A549 (cell line): ENCODE data around the gene LRPPRC. TPM values are rescaled to one million over a fixed set of nuclear protein-coding genes. Genes with fewer than 3 reads are reported as not detected.

Experiments used
- ATAC-seq, 2 experiments: fragments of 200-7000 bp in 1 of 2; fragments of >200 bp in 1 of 2; cut with Nextera tagmentation in 1 of 2; cut with Tn5 transposase in 1 of 2; 3 replicates each; pipeline versions ENCODE4 v1.8.0 to v1.9.1; 2018 to 2020; ENCODE audit warnings: mild to moderate bottlenecking in 1 of 2, moderate library complexity in 1 of 2
- CTCF ChIA-PET: fragments of 300-600 bp; sonication (Branson Sonifier 250); formaldehyde crosslinking; extraction: SDS; loops from one replicate; lab custom pipeline; 2021; ENCODE audit warnings: antibody characterized with exemption, inconsistent platforms; lab: Yijun Ruan, JAX
- POLR2A ChIA-PET: fragments of 350-600 bp; formaldehyde crosslinking; extraction: SDS; loops from one replicate; lab custom pipeline; 2021; ENCODE audit warnings: antibody characterized with exemption, inconsistent platforms; lab: Yijun Ruan, JAX
- DNase-seq, 2 experiments: peaks; one replicate each; pipeline versions ENCODE4 v3.0.0 to v3.0.0-alpha.2; 2011 to 2016; ENCODE audit warnings: low read depth in 1 of 2, low spot score in 1 of 2
- FAIRE-seq: peaks from 2 replicates; lab custom pipeline; 2011; peaks lifted over from hg19 to GRCh38; lab: Jason Lieb, UNC
- H3K27ac ChIP-seq, 2 experiments: fragments of >200 bp; sonication (Bioruptor Twin); formaldehyde crosslinking; 3 replicates each; pipeline ENCODE4 v1.5.1; 2016 to 2017
- H3K4me1 ChIP-seq: fragments of >200 bp; sonication (Bioruptor Twin); formaldehyde crosslinking; 3 replicates; pipeline ENCODE4 v1.6.1; 2016
- H3K4me2 ChIP-seq: fragments of >200 bp; sonication (Bioruptor Twin); formaldehyde crosslinking; 3 replicates; pipeline ENCODE4 v1.6.1; 2016
- H3K4me3 ChIP-seq: fragments of >200 bp; sonication (Bioruptor Twin); formaldehyde crosslinking; 3 replicates; pipeline ENCODE4 v1.5.1; 2016
- H3K9me3 ChIP-seq: fragments of >200 bp; sonication (Bioruptor Twin); formaldehyde crosslinking; 3 replicates; pipeline ENCODE4 v1.6.1; 2016
- BHLHE40 ChIP-seq: IDR thresholded peaks from 2 replicates; pipeline ENCODE4 v1.6.1; 2012; ENCODE audit warnings: low read depth, low read length, inconsistent platforms
- CBX8 ChIP-seq: fragments of 200-600 bp; sonication (generic); IDR thresholded peaks from 2 replicates; pipeline ENCODE4 v1.6.1; 2016
- CEBPB ChIP-seq, 2 experiments: fragments of >200 bp in 1 of 2; sonication (Bioruptor Twin) in 1 of 2; formaldehyde crosslinking in 1 of 2; IDR thresholded peaks; 2 replicates each; pipeline ENCODE4 v1.6.1; 2012 to 2016
- CTCF ChIP-seq: fragments of >200 bp; sonication (Bioruptor Twin); formaldehyde crosslinking; IDR thresholded peaks from 3 replicates; pipeline ENCODE4 v1.5.1; 2016
- EHF ChIP-seq: fragments of 250-450 bp; sonication (Bioruptor Pico); IDR thresholded peaks from 2 replicates; pipeline ENCODE4 v1.5.0; 2020; ENCODE audit warnings: mild to moderate bottlenecking
- ELK1 ChIP-seq: fragments of 150-350 bp; IDR thresholded peaks from 2 replicates; pipeline ENCODE4 v1.6.1; 2014; ENCODE audit warnings: low read depth, mild to moderate bottlenecking, low read length
- EP300 ChIP-seq, 2 experiments: fragments of >200 bp; sonication (Bioruptor Twin); formaldehyde crosslinking; IDR thresholded peaks; 2 replicates in 1 of 2; 3 replicates in 1 of 2; pipeline ENCODE4 v1.6.1; 2016 to 2017
- HDAC2 ChIP-seq: fragments of 200-600 bp; sonication (generic); IDR thresholded peaks from 2 replicates; pipeline ENCODE4 v1.6.1; 2016
- HES2 ChIP-seq: fragments of >200 bp; sonication (Bioruptor Twin); formaldehyde crosslinking; IDR thresholded peaks from 2 replicates; pipeline ENCODE4 v1.6.1; 2016
- HOXA7 ChIP-seq: fragments of 250-450 bp; sonication (Bioruptor Pico); IDR thresholded peaks from 2 replicates; pipeline ENCODE4 v1.5.0; 2020; ENCODE audit warnings: mild to moderate bottlenecking, moderate library complexity
- KDM1A ChIP-seq: fragments of 200-600 bp; sonication (generic); IDR thresholded peaks from 2 replicates; pipeline ENCODE4 v1.6.1; 2016; ENCODE audit warnings: low read depth, mild to moderate bottlenecking
- MAX ChIP-seq: IDR thresholded peaks from 2 replicates; pipeline ENCODE4 v1.6.1; 2012
- MAZ ChIP-seq: fragments of 150-350 bp; IDR thresholded peaks from 2 replicates; pipeline ENCODE4 v1.6.1; 2014; ENCODE audit warnings: antibody characterized with exemption, low read depth, low read length, borderline replicate concordance
- MYC ChIP-seq: IDR thresholded peaks from 2 replicates; pipeline ENCODE4 v1.6.1; 2012; ENCODE audit warnings: mild to moderate bottlenecking, inconsistent platforms, low read length, improper control_type of control experiment, borderline replicate concordance
- NFE2L2 ChIP-seq: fragments of 150-350 bp; conservative IDR thresholded peaks from 2 replicates; pipeline ENCODE4 v1.6.1; 2014; ENCODE audit warnings: low read length
- NPAS2 ChIP-seq: fragments of 250-450 bp; sonication (Bioruptor Pico); IDR thresholded peaks from 2 replicates; pipeline ENCODE4 v1.8.0; 2022; ENCODE audit warnings: mild to moderate bottlenecking, moderate library complexity, borderline replicate concordance
- NR3C1 ChIP-seq: fragments of >200 bp; sonication (Bioruptor Twin); formaldehyde crosslinking; IDR thresholded peaks from 3 replicates; pipeline ENCODE4 v1.6.1; 2017
- PHF8 ChIP-seq: fragments of 200-600 bp; sonication (generic); IDR thresholded peaks from 2 replicates; pipeline ENCODE4 v1.6.1; 2016; ENCODE audit warnings: low read depth, mild to moderate bottlenecking, antibody characterized with exemption, moderate library complexity, borderline replicate concordance
- POLR2A ChIP-seq: IDR thresholded peaks from 2 replicates; pipeline ENCODE4 v1.6.1; 2012; ENCODE audit warnings: mild to moderate bottlenecking, low read length
- POLR2AphosphoS2 ChIP-seq: conservative IDR thresholded peaks from 2 replicates; pipeline ENCODE4 v1.6.1; 2012; ENCODE audit warnings: low read length, improper control_type of control experiment, inconsistent platforms
- RFX5 ChIP-seq: fragments of 450-650 bp; IDR thresholded peaks from 2 replicates; pipeline ENCODE4 v1.7.1; 2014; ENCODE audit warnings: antibody characterized with exemption, mild to moderate bottlenecking, moderate library complexity
- SMC3 ChIP-seq: fragments of >200 bp; sonication (Bioruptor Twin); formaldehyde crosslinking; IDR thresholded peaks from 3 replicates; pipeline ENCODE4 v1.6.1; 2018; ENCODE audit warnings: inconsistent platforms
- TFCP2L1 ChIP-seq: fragments of 250-450 bp; sonication (Bioruptor Pico); IDR thresholded peaks from 2 replicates; pipeline ENCODE4 v1.5.0; 2021; ENCODE audit warnings: mild to moderate bottlenecking
- WGBS: methylation state at CpG from one replicate; pipeline ENCODE4 v1.1.6; 2017; ENCODE audit errors: missing lambda C conversion rate; 5-methylcytosine and 5-hydroxymethylcytosine counted together
- polyA plus RNA-seq, 4 experiments: library from polyadenylated mRNA; depleted of rRNA in 3 of 4; stranded (reverse); fragments of >200 nt; fragmentation: RNase III in 1 of 4; extraction: RNeasy Plus Mini Kit Qiagen cat#74134 plus additional on column Dnase treatment in 1 of 4; gene quantifications; 2 replicates in 3 of 4; 3 replicates in 1 of 4; pipeline ENCODE4 v1.2.3, GENCODE V29; 2011 to 2017

LRPPRC gene
- polyA plus RNA-seq, 2 of the 4 experiments (the other 2 are of a cell fraction), result 84.6 to 269 TPM

- POLR2A ChIA-PET, result no interaction called here
- no peak overlapping the region for H3K27ac ChIP-seq
- no peaks in the 10 kb centered on the region for H3K9me3 ChIP-seq
- peaks cover 8% of the 10 kb centered on the region; the same call in 1 of the 3 replicates for H3K4me1 ChIP-seq
- FAIRE-seq (no peak), ATAC-seq (peak; percentile 31 to 65; a peak in 3 of 6 replicates), DNase-seq (peak in 1 of 2 experiments; percentile 66)
- TF ChIP-seq POLR2A (no peak), BHLHE40 (no peak), NR3C1 (no peak), ELK1 (no peak), MAX (no peak), SMC3 (no peak), HDAC2 (no peak), CEBPB (IDR thresholded peaks at IDR 0.05) (no peak), KDM1A (no peak), PHF8 (no peak), MAZ (no peak), CTCF (no peak), CBX8 (no peak)
- CTCF ChIA-PET, result interaction anchor here (2.2 kb wide), 1 partner anchor 30 kb away, joined by 7 read pairs; no protein-coding TSS in a partner anchor
- WGBS, result 23% methylated on average over 1 of the region's 1 CpG
- H3K4me3 ChIP-seq, result no peak overlapping the region
- peak overlapping the region; percentile 29 for H3K4me2 ChIP-seq
These were observed 147.6 kb downstream of the LRPPRC start for GRCh38 chr2:43848214-43848613.

GRCh38 chr2:43846140-43846793 lies 149.5 kb downstream of the LRPPRC start:
- FAIRE-seq, result no peak
- no peak overlapping the region for H3K4me3 ChIP-seq
- no peak overlapping the region for H3K27ac ChIP-seq
- no peaks in the 10 kb centered on the region for H3K9me3 ChIP-seq
- TF ChIP-seq MYC (no peak), HOXA7 (CRISPR knock-in tag) (no peak), NFE2L2 (no peak), NPAS2 (CRISPR knock-in tag) (no peak), POLR2AphosphoS2 (no peak), RFX5 (no peak), EHF (no peak), EP300 (IDR thresholded peaks at IDR 0.05) (no peak), HES2 (no peak), KDM1A (no peak), TFCP2L1 (CRISPR knock-in tag) (no peak)
- TF ChIP-seq, all 56 proteins: peak for 0
- POLR2A ChIA-PET, result no interaction called here
- Histone ChIP-seq H3K4me2 (no peak overlapping the region), H3K4me1 (peaks cover 8% of the 10 kb centered on the region; the same call in 1 of the 3 replicates)
- no peak for DNase-seq
- CTCF ChIA-PET, result interaction anchor here (0.5 to 1.8 kb wide), 5 partner anchors 10 to 250 kb away, joined by 3 to 4 read pairs (median 3); partner anchors contain the start of gene THADA
- WGBS, result 83% methylated on average over 5 of the region's 5 CpGs
- no peak for ATAC-seq
